Trophoblast cell (in vitro differentiated cells and primary cell): ENCODE results near the gene MARCHF6.
A peak's percentile ranks its signal among the peaks of the same experiment; 100 is the strongest.
"Not testable (repeated sequence)": the region's sequence is repeated elsewhere in the genome, so short reads cannot be mapped to it uniquely, and the experiment has no call there.

Experiments used
- DNase-seq, 2 donors: peaks; one replicate each; pipeline ENCODE4 v3.0.0-alpha.2; 2016
- H2AFZ ChIP-seq: 2 replicates; pipeline ENCODE4 v1.6.1; 2013; ENCODE audit warnings: low read length, moderate library complexity, mild to moderate bottlenecking; ENCODE audit not compliant: insufficient read depth, poor library complexity
- H2AK5ac ChIP-seq: 2 replicates; pipeline ENCODE4 v1.6.1; 2013; ENCODE audit warnings: mild to moderate bottlenecking, low read length
- H2BK120ac ChIP-seq: 2 replicates; pipeline ENCODE4 v1.6.1; 2013; ENCODE audit warnings: low read length, mild to moderate bottlenecking, moderate library complexity; ENCODE audit not compliant: insufficient read depth, poor library complexity
- H2BK12ac ChIP-seq: 2 replicates; pipeline ENCODE4 v1.6.1; 2013; ENCODE audit warnings: mild to moderate bottlenecking, low read length, moderate library complexity
- H2BK5ac ChIP-seq: 2 replicates; pipeline ENCODE4 v1.6.1; 2013; ENCODE audit warnings: low read length, low read depth, moderate library complexity, mild to moderate bottlenecking; ENCODE audit not compliant: poor library complexity
- H3K14ac ChIP-seq: 2 replicates; pipeline ENCODE4 v1.6.1; 2013; ENCODE audit warnings: mild to moderate bottlenecking, low read length
- H3K18ac ChIP-seq: 2 replicates; pipeline ENCODE4 v1.6.1; 2013; ENCODE audit warnings: mild to moderate bottlenecking, low read length
- H3K23ac ChIP-seq: 2 replicates; pipeline ENCODE4 v1.6.1; 2013; ENCODE audit warnings: low read length
- H3K27ac ChIP-seq: 2 replicates; pipeline ENCODE4 v1.5.1; 2013; ENCODE audit warnings: low read depth, mild to moderate bottlenecking, inconsistent platforms, low read length, moderate library complexity
- H3K27me3 ChIP-seq: 2 replicates; pipeline ENCODE4 v1.6.1; 2013; ENCODE audit warnings: inconsistent platforms, mild to moderate bottlenecking, low read length, moderate library complexity; ENCODE audit not compliant: insufficient read depth
- H3K36me3 ChIP-seq, 2 experiments: 1 replicate in 1 of 2; 2 replicates in 1 of 2; pipeline ENCODE4 v1.6.1; 2013; ENCODE audit warnings: low read length in 2 of 2, mild to moderate bottlenecking in 2 of 2, moderate library complexity in 1 of 2; ENCODE audit not compliant: insufficient read depth in 2 of 2, control insufficient read depth in 1 of 2
- H3K4ac ChIP-seq: 2 replicates; pipeline ENCODE4 v1.6.1; 2013; ENCODE audit warnings: low read depth, mild to moderate bottlenecking, low read length, moderate library complexity
- H3K4me1 ChIP-seq, 2 experiments: 1 replicate in 1 of 2; 2 replicates in 1 of 2; pipeline ENCODE4 v1.6.1; 2013; ENCODE audit warnings: low read length in 2 of 2, mild to moderate bottlenecking in 2 of 2, moderate library complexity in 1 of 2; ENCODE audit not compliant: insufficient read depth in 2 of 2, control insufficient read depth in 1 of 2
- H3K4me2 ChIP-seq: 2 replicates; pipeline ENCODE4 v1.6.1; 2013; ENCODE audit warnings: inconsistent platforms, mild to moderate bottlenecking, low read length, moderate library complexity
- H3K4me3 ChIP-seq: 2 replicates; pipeline ENCODE4 v1.5.1; 2013; ENCODE audit warnings: mild to moderate bottlenecking, low read depth, low read length, inconsistent platforms
- H3K79me1 ChIP-seq: one replicate; pipeline ENCODE4 v1.6.1; 2013; ENCODE audit warnings: low read length
- H3K79me2 ChIP-seq: 2 replicates; pipeline ENCODE4 v1.6.1; 2013; ENCODE audit warnings: low read length, mild to moderate bottlenecking; ENCODE audit not compliant: control insufficient read depth, insufficient read depth, poor library complexity
- H3K9ac ChIP-seq: 2 replicates; pipeline ENCODE4 v1.6.1; 2013; ENCODE audit warnings: mild to moderate bottlenecking, low read length
- H3K9me3 ChIP-seq: 2 replicates; pipeline ENCODE4 v1.6.1; 2013; ENCODE audit warnings: low read depth, mild to moderate bottlenecking, control low read depth, inconsistent platforms, low read length; ENCODE audit not compliant: insufficient read depth
- H4K12ac ChIP-seq: 2 replicates; pipeline ENCODE4 v1.6.1; 2013; ENCODE audit warnings: low read depth, mild to moderate bottlenecking, low read length, moderate library complexity
- H4K8ac ChIP-seq: 2 replicates; pipeline ENCODE4 v1.6.1; 2013; ENCODE audit warnings: low read depth, mild to moderate bottlenecking, low read length, moderate library complexity
- H4K91ac ChIP-seq: one replicate; pipeline ENCODE4 v1.6.1; 2013; ENCODE audit warnings: low read depth, mild to moderate bottlenecking, low read length, moderate library complexity
- WGBS: extraction: QIAGEN DNeasy Blood & Tissue Kit; methylation state at CpG from one replicate; pipeline ENCODE4 v1.1.7; 2013; ENCODE audit warnings: missing lambda C conversion rate; ENCODE audit not compliant: insufficient read length, insufficient coverage; ENCODE audit errors: extremely low coverage; 5-methylcytosine and 5-hydroxymethylcytosine counted together

Gene MARCHF6

GRCh38 chr5:10387690-10388089, 34.2 kb downstream of the MARCHF6 start:
- Histone ChIP-seq H3K9ac (no peak overlapping the region), H2BK12ac (no peak overlapping the region), H3K4ac (no peak overlapping the region), H3K4me1 (no peaks in the 10 kb centered on the region), H2BK120ac (no peak overlapping the region), H2AFZ (no peak overlapping the region), H4K12ac (no peak overlapping the region), H3K79me1 (no peaks in the 10 kb centered on the region), H4K8ac (no peak overlapping the region), H3K36me3 (peaks cover 20 to 22% of the 10 kb centered on the region in 2 experiments), H3K4me3 (no peak overlapping the region), H2BK5ac (no peak overlapping the region), H4K91ac (no peak overlapping the region), H2AK5ac (no peak overlapping the region), H3K14ac (no peak overlapping the region), H3K27me3 (no peaks in the 10 kb centered on the region), H3K27ac (no peak overlapping the region), H3K9me3 (no peaks in the 10 kb centered on the region), H3K4me2 (no peak overlapping the region), H3K23ac (no peak overlapping the region), H3K79me2 (no peaks in the 10 kb centered on the region), H3K18ac (no peak overlapping the region)
- WGBS, result no CpG with 5 or more reads among the region's 4 CpGs
- no peak for DNase-seq

- Histone ChIP-seq H2AFZ (no peak overlapping the region), H3K9ac (no peak overlapping the region), H3K4me2 (no peak overlapping the region), H2BK12ac (no peak overlapping the region), H3K27ac (no peak overlapping the region), H3K14ac (no peak overlapping the region), H3K79me1 (no peaks in the 10 kb centered on the region), H3K79me2 (no peaks in the 10 kb centered on the region), H3K36me3 (peaks cover 25 to 31% of the 10 kb centered on the region in 2 experiments), H2AK5ac (no peak overlapping the region), H3K9me3 (no peaks in the 10 kb centered on the region), H3K4me1 (no peaks in the 10 kb centered on the region), H3K4me3 (no peak overlapping the region), H3K4ac (no peak overlapping the region), H2BK120ac (no peak overlapping the region), H3K18ac (no peak overlapping the region), H4K12ac (no peak overlapping the region), H2BK5ac (no peak overlapping the region), H3K27me3 (no peaks in the 10 kb centered on the region), H4K91ac (no peak overlapping the region), H3K23ac (no peak overlapping the region), H4K8ac (no peak overlapping the region)
- no peak for DNase-seq
- WGBS, result no CpG with 5 or more reads among the region's 1 CpG
These were observed 37.6 kb downstream of the MARCHF6 start for GRCh38 chr5:10391130-10391529.

- H3K23ac ChIP-seq, H2AFZ ChIP-seq, H3K14ac ChIP-seq: not testable (repeated sequence)
These were observed 39.3 kb downstream of the MARCHF6 start for GRCh38 chr5:10392567-10393328.

GRCh38 chr5:10393491-10393890, 40.0 kb downstream of the MARCHF6 start:
- Histone ChIP-seq H3K4me2 (no peak overlapping the region), H2BK5ac (no peak overlapping the region), H2AK5ac (no peak overlapping the region), H3K79me2 (no peaks in the 10 kb centered on the region), H3K9me3 (no peaks in the 10 kb centered on the region), H3K36me3 (peaks cover 22 to 31% of the 10 kb centered on the region in 2 experiments), H3K14ac (no peak overlapping the region), H3K27me3 (no peaks in the 10 kb centered on the region), H2BK12ac (no peak overlapping the region), H3K23ac (no peak overlapping the region), H3K4me1 (no peaks in the 10 kb centered on the region), H4K91ac (no peak overlapping the region), H3K79me1 (no peaks in the 10 kb centered on the region), H4K12ac (no peak overlapping the region), H2BK120ac (no peak overlapping the region), H4K8ac (no peak overlapping the region), H2AFZ (no peak overlapping the region), H3K9ac (no peak overlapping the region), H3K4me3 (no peak overlapping the region), H3K27ac (no peak overlapping the region), H3K4ac (no peak overlapping the region), H3K18ac (no peak overlapping the region)
- WGBS, result no CpG with 5 or more reads among the region's 2 CpGs
- DNase-seq, result peak in 1 of 2 donors; percentile 4

More at GRCh38 chr5:10392567-10393328, 39.3 kb downstream of the MARCHF6 start:
- H2BK120ac ChIP-seq, H3K79me1 ChIP-seq, H3K9me3 ChIP-seq, H3K4me1 ChIP-seq, H4K12ac ChIP-seq, H4K8ac ChIP-seq, H3K4me3 ChIP-seq, H2BK12ac ChIP-seq, H4K91ac ChIP-seq, H2BK5ac ChIP-seq, H3K27ac ChIP-seq, H3K4ac ChIP-seq, H3K79me2 ChIP-seq, H3K18ac ChIP-seq, H2AK5ac ChIP-seq, H3K27me3 ChIP-seq, DNase-seq, H3K9ac ChIP-seq, H3K4me2 ChIP-seq: not testable (repeated sequence)
- no CpG with 5 or more reads among the region's 6 CpGs for WGBS
- H3K36me3 ChIP-seq, result peaks cover 22 to 31% of the 10 kb centered on the region in 2 experiments
